T-helper 17 cell (primary cell): ENCODE measurements around the gene LRRC15. TPM values are rescaled to one million over a fixed set of nuclear protein-coding genes. Genes with fewer than 3 reads are reported as not detected.
A peak's percentile ranks its signal among the peaks of the same experiment; 100 is the strongest.

Experiments
- ATAC-seq: fragments of 150-1000 bp; cut with Tn5 transposase; 2 replicates; pipeline ENCODE4 v1.10.0; 2021; ENCODE audit warnings: mild to moderate bottlenecking, moderate library complexity
- DNase-seq, 3 donors: peaks; one replicate each; pipeline versions ENCODE4 v3.0.0 to v3.0.0-alpha.2; 2020 to 2021
- H3K9me3 ChIP-seq: one replicate; pipeline ENCODE4 v1.7.0; 2013; ENCODE audit warnings: low read length, mild to moderate bottlenecking; ENCODE audit not compliant: control insufficient read depth, poor library complexity, severe bottlenecking
- H3K27ac Mint-ChIP-seq: one replicate; pipeline ENCODE4 v1.8.0; 2022; ENCODE audit warnings: mild to moderate bottlenecking, moderate library complexity, mixed read lengths
- H3K27me3 Mint-ChIP-seq: one replicate; pipeline ENCODE4 v1.8.0; 2022; ENCODE audit warnings: mixed read lengths
- H3K36me3 Mint-ChIP-seq: one replicate; pipeline ENCODE4 v1.8.0; 2022; ENCODE audit warnings: low read depth, mixed read lengths
- H3K4me1 Mint-ChIP-seq: one replicate; pipeline ENCODE4 v1.8.0; 2022; ENCODE audit warnings: mild to moderate bottlenecking, mixed read lengths
- H3K4me3 Mint-ChIP-seq: one replicate; pipeline ENCODE4 v1.8.0; 2022; ENCODE audit warnings: mild to moderate bottlenecking, moderate library complexity, mixed read lengths
- total RNA-seq, 4 donors: library from RNA in 2 of 4; stranded (reverse) in 2 of 4; gene quantifications; one replicate each; pipeline ENCODE4 v1.2.3 and lab custom pipeline; 2022 to 2026

Gene LRRC15
- total RNA-seq, 2 donors from 2014 or later = not detected

- Mint-ChIP-seq H3K4me1 (peaks cover 41% of the 10 kb centered on the region), H3K27ac (peak overlapping the region; percentile 85), H3K36me3 (no peaks in the 10 kb centered on the region), H3K4me3 (peak overlapping the region; percentile 93), H3K27me3 (no peaks in the 10 kb centered on the region)
- H3K9me3 ChIP-seq = no peaks in the 10 kb centered on the region
- DNase-seq (peak in 1 of 3 donors; percentile 27), ATAC-seq (peak; percentile 72)
Measured at GRCh38 chr3:194395778-194396538, 26.4 kb upstream of the LRRC15 start.

- H3K36me3 Mint-ChIP-seq = no peaks in the 10 kb centered on the region
- peaks cover 40% of the 10 kb centered on the region for H3K4me1 Mint-ChIP-seq
- no peaks in the 10 kb centered on the region for H3K27me3 Mint-ChIP-seq
- peak overlapping the region; percentile 85 for H3K27ac Mint-ChIP-seq
- ATAC-seq = no peak
- H3K9me3 ChIP-seq = no peaks in the 10 kb centered on the region
- no peak for DNase-seq
- peak overlapping the region; percentile 93 for H3K4me3 Mint-ChIP-seq
Measured at GRCh38 chr3:194395212-194395611, 25.7 kb upstream of the LRRC15 start.

GRCh38 chr3:194392576-194392975 is 23.0 kb upstream of the LRRC15 start:
- DNase-seq = no peak
- H3K9me3 ChIP-seq = no peaks in the 10 kb centered on the region
- Mint-ChIP-seq H3K27ac (no peak overlapping the region), H3K36me3 (no peaks in the 10 kb centered on the region), H3K27me3 (no peaks in the 10 kb centered on the region), H3K4me1 (peaks cover 23% of the 10 kb centered on the region), H3K4me3 (no peak overlapping the region)
- ATAC-seq = no peak

GRCh38 chr3:194390835-194391234 is 21.3 kb upstream of the LRRC15 start:
- H3K36me3 Mint-ChIP-seq = no peaks in the 10 kb centered on the region
- no peak overlapping the region for H3K4me3 Mint-ChIP-seq
- H3K27me3 Mint-ChIP-seq = no peaks in the 10 kb centered on the region
- ATAC-seq (no peak), DNase-seq (no peak)
- peaks cover 11% of the 10 kb centered on the region for H3K4me1 Mint-ChIP-seq
- H3K27ac Mint-ChIP-seq = no peak overlapping the region
- no peaks in the 10 kb centered on the region for H3K9me3 ChIP-seq

GRCh38 chr3:194389269-194389668 is 19.7 kb upstream of the LRRC15 start:
- Mint-ChIP-seq H3K27me3 (no peaks in the 10 kb centered on the region), H3K27ac (no peak overlapping the region), H3K4me1 (no peaks in the 10 kb centered on the region), H3K36me3 (no peaks in the 10 kb centered on the region), H3K4me3 (no peak overlapping the region)
- ATAC-seq (no peak), DNase-seq (no peak)
- no peaks in the 10 kb centered on the region for H3K9me3 ChIP-seq

GRCh38 chr3:194387926-194388418 is 18.4 kb upstream of the LRRC15 start:
- H3K4me1 Mint-ChIP-seq = peaks cover 2% of the 10 kb centered on the region
- no peak overlapping the region for H3K27ac Mint-ChIP-seq

GRCh38 chr3:194387276-194387675 is 17.7 kb upstream of the LRRC15 start:
- Mint-ChIP-seq H3K4me1 (peaks cover 4% of the 10 kb centered on the region), H3K27ac (no peak overlapping the region), H3K27me3 (peaks cover 10% of the 10 kb centered on the region), H3K4me3 (no peak overlapping the region), H3K36me3 (no peaks in the 10 kb centered on the region)
- DNase-seq = no peak
- ATAC-seq = no peak
- H3K9me3 ChIP-seq = no peaks in the 10 kb centered on the region

More at GRCh38 chr3:194387926-194388418, 18.4 kb upstream of the LRRC15 start:
- Mint-ChIP-seq H3K4me3 (no peak overlapping the region), H3K27me3 (peaks cover 10% of the 10 kb centered on the region), H3K36me3 (no peaks in the 10 kb centered on the region)
- DNase-seq = no peak
- H3K9me3 ChIP-seq = no peaks in the 10 kb centered on the region
- ATAC-seq = no peak

GRCh38 chr3:194386648-194387047 is 17.1 kb upstream of the LRRC15 start:
- H3K27me3 Mint-ChIP-seq = peaks cover 10% of the 10 kb centered on the region
- H3K27ac Mint-ChIP-seq = no peak overlapping the region
- H3K4me3 Mint-ChIP-seq = no peak overlapping the region
- no peaks in the 10 kb centered on the region for H3K9me3 ChIP-seq
- peaks cover 4% of the 10 kb centered on the region for H3K4me1 Mint-ChIP-seq
- ATAC-seq (no peak), DNase-seq (no peak)
- no peaks in the 10 kb centered on the region for H3K36me3 Mint-ChIP-seq

GRCh38 chr3:194386066-194386465 is 16.5 kb upstream of the LRRC15 start:
- H3K4me3 Mint-ChIP-seq = no peak overlapping the region
- H3K9me3 ChIP-seq = no peaks in the 10 kb centered on the region
- no peak overlapping the region for H3K27ac Mint-ChIP-seq
- DNase-seq (no peak), ATAC-seq (no peak)
- H3K27me3 Mint-ChIP-seq = peaks cover 10% of the 10 kb centered on the region
- no peaks in the 10 kb centered on the region for H3K36me3 Mint-ChIP-seq
- peaks cover 4% of the 10 kb centered on the region for H3K4me1 Mint-ChIP-seq

GRCh38 chr3:194384569-194385001 is 15.0 kb upstream of the LRRC15 start:
- DNase-seq (no peak), ATAC-seq (no peak)
- no peaks in the 10 kb centered on the region for H3K9me3 ChIP-seq
- no peaks in the 10 kb centered on the region for H3K36me3 Mint-ChIP-seq
- no peak overlapping the region for H3K27ac Mint-ChIP-seq
- H3K4me1 Mint-ChIP-seq = peaks cover 4% of the 10 kb centered on the region
- no peak overlapping the region for H3K4me3 Mint-ChIP-seq
- peaks cover 18% of the 10 kb centered on the region for H3K27me3 Mint-ChIP-seq

- no peak for DNase-seq
- H3K27ac Mint-ChIP-seq = no peak overlapping the region
- ATAC-seq = no peak
- peaks cover 18% of the 10 kb centered on the region for H3K27me3 Mint-ChIP-seq
- no peaks in the 10 kb centered on the region for H3K36me3 Mint-ChIP-seq
- peaks cover 4% of the 10 kb centered on the region for H3K4me1 Mint-ChIP-seq
- no peak overlapping the region for H3K4me3 Mint-ChIP-seq
- H3K9me3 ChIP-seq = no peaks in the 10 kb centered on the region
Measured at GRCh38 chr3:194384156-194384555, 14.6 kb upstream of the LRRC15 start.

GRCh38 chr3:194383276-194383940 is 13.9 kb upstream of the LRRC15 start:
- peaks cover 4% of the 10 kb centered on the region for H3K4me1 Mint-ChIP-seq
- ATAC-seq = no peak
- H3K36me3 Mint-ChIP-seq = peaks cover 2% of the 10 kb centered on the region
- H3K4me3 Mint-ChIP-seq = no peak overlapping the region
- no peak for DNase-seq
- no peaks in the 10 kb centered on the region for H3K9me3 ChIP-seq
- H3K27me3 Mint-ChIP-seq = peaks cover 22% of the 10 kb centered on the region
- no peak overlapping the region for H3K27ac Mint-ChIP-seq

GRCh38 chr3:194382892-194383223 is 13.3 kb upstream of the LRRC15 start:
- H3K27me3 Mint-ChIP-seq = peaks cover 25% of the 10 kb centered on the region
- DNase-seq = no peak
- no peak for ATAC-seq
- peaks cover 2% of the 10 kb centered on the region for H3K36me3 Mint-ChIP-seq
- no peak overlapping the region for H3K4me3 Mint-ChIP-seq
- H3K27ac Mint-ChIP-seq = no peak overlapping the region
- no peaks in the 10 kb centered on the region for H3K9me3 ChIP-seq
- peaks cover 4% of the 10 kb centered on the region for H3K4me1 Mint-ChIP-seq
